Sigmoid colon (tissue), 7 donors: ENCODE results near the gene HOXB13. TPM values are rescaled to one million over a fixed set of nuclear protein-coding genes. Genes with fewer than 3 reads are reported as not detected.

ENCODE experiments used
- DNase-seq: peaks from one replicate; pipeline ENCODE4 v3.0.0-alpha.2; 2019
- H3K27ac ChIP-seq, 4 donors: fragments of 200-600 bp; sonication (generic); one replicate each; pipeline ENCODE4 v1.5.1; 2016 to 2019; ENCODE audit warnings: mild to moderate bottlenecking in 1 of 4
- H3K27me3 ChIP-seq, 3 donors: fragments of 200-600 bp; sonication (generic); one replicate each; pipeline ENCODE4 v1.5.1; 2019; ENCODE audit warnings: mild to moderate bottlenecking in 1 of 3
- H3K36me3 ChIP-seq, 4 donors: fragments of 200-600 bp; sonication (generic); one replicate each; pipeline ENCODE4 v1.5.1; 2016 to 2019
- H3K4me1 ChIP-seq, 4 donors: fragments of 200-600 bp; sonication (generic); one replicate each; pipeline ENCODE4 v1.5.1; 2017 to 2019
- H3K4me3 ChIP-seq, 4 donors: fragments of 200-600 bp; sonication (generic); one replicate each; pipeline ENCODE4 v1.5.1; 2017 to 2019; ENCODE audit warnings: mild to moderate bottlenecking in 2 of 4, moderate library complexity in 1 of 4
- H3K9me3 ChIP-seq, 4 donors: fragments of 200-600 bp in 3 of 4; sonication (generic) in 3 of 4; one replicate each; pipeline versions ENCODE4 v1.5.1 to v1.6.1; 2013 to 2019
- CTCF ChIP-seq, 4 experiments: fragments of 450-650 bp in 3 of 4; fragments of 200-600 bp in 1 of 4; IDR thresholded peaks; one replicate each; pipeline ENCODE4 v1.5.1; 2016 to 2019; ENCODE audit warnings: antibody characterized with exemption in 4 of 4, mild to moderate bottlenecking in 3 of 4, moderate library complexity in 2 of 4
- EP300 ChIP-seq, 4 donors: sonication (generic); formaldehyde crosslinking; IDR thresholded peaks; one replicate each; pipeline ENCODE4 v1.6.1; 2017; ENCODE audit warnings: antibody characterized with exemption in 4 of 4
- POLR2A ChIP-seq, 2 donors: fragments of 450-650 bp; IDR thresholded peaks; one replicate each; pipeline ENCODE4 v1.6.1; 2016; ENCODE audit warnings: antibody characterized with exemption in 2 of 2, mild to moderate bottlenecking in 2 of 2, moderate library complexity in 2 of 2
- POLR2AphosphoS5 ChIP-seq, 4 donors: sonication (generic); formaldehyde crosslinking; IDR thresholded peaks; one replicate each; pipeline ENCODE4 v1.6.1; 2017; ENCODE audit warnings: antibody characterized with exemption in 4 of 4
- WGBS, 2 donors: extraction: QIAGEN DNeasy Blood & Tissue Kit; methylation state at CpG; one replicate each; pipeline ENCODE4 v1.1.7; 2013; 5-methylcytosine and 5-hydroxymethylcytosine counted together
- intact Hi-C: fragments of 100-400 bp; cut with DNase I; formaldehyde crosslinking; loops from one replicate; pipeline ENCODE4 v1.15.1; 2023
- polyA plus RNA-seq, 3 donors: library from polyadenylated mRNA; stranded (reverse); fragments of 200-250 nt; gene quantifications; one replicate each; pipeline ENCODE4 v1.2.3, GENCODE V29; 2013
- total RNA-seq, 4 donors: library from RNA; depleted of rRNA; stranded (reverse); fragments of >200 nt; gene quantifications; one replicate each; pipeline ENCODE4 v1.1.0, GENCODE V29; 2016
- donor health status: healthy with polysubstance abuse.
- donor health status: Bipolar disorder and iron deficiency.
- donor health status: healthy.

The HOXB13 gene
- total and polyA plus RNA-seq, 7 donors, result 0.36 to 49.2 (median 1.5) TPM

- no peak for DNase-seq
- peaks cover 67 to 100% (median 96%) of the 10 kb centered on the region in 3 donors for H3K27me3 ChIP-seq
- intact Hi-C loops, result no loop called here
- no peaks in the 10 kb centered on the region for H3K36me3 ChIP-seq
- H3K4me3 ChIP-seq, result no peak overlapping the region
- peaks cover 0 to 26% (median 23%) of the 10 kb centered on the region in 4 donors for H3K4me1 ChIP-seq
- no peaks in the 10 kb centered on the region for H3K9me3 ChIP-seq
- no peak for TF ChIP-seq POLR2A (IDR thresholded peaks at IDR 0.05)
- no peak for TF ChIP-seq EP300 (IDR thresholded peaks at IDR 0.05)
- TF ChIP-seq POLR2AphosphoS5 (IDR thresholded peaks at IDR 0.05), result no peak
- no peak for TF ChIP-seq CTCF (IDR thresholded peaks at IDR 0.05)
- H3K27ac ChIP-seq, result no peak overlapping the region
Measured at GRCh38 chr17:48731355-48731754, 2.8 kb upstream of the HOXB13 start.

DNA sequence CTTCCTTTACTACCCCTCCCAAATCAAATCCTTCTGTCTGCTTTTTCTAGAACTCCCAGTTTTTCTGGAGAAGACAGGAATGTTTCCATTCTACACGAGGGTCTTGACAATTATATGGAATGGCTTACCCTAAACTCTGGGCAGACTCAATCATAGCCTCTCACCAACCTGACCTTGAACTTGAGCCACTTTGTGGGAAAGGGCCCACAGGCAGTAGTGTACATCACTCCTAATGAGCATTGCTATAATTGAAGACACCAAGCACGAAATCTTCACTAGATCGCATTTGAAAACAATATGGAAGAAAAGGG lies 1.6 kb upstream of the HOXB13 start:
- intact Hi-C loops, result no loop called here
- Histone ChIP-seq H3K4me1 (peaks cover 0 to 32% (median 26%) of the 10 kb centered on the region in 4 donors), H3K9me3 (no peaks in the 10 kb centered on the region), H3K27me3 (peaks cover 69 to 100% (median 96%) of the 10 kb centered on the region in 3 donors), H3K36me3 (no peaks in the 10 kb centered on the region), H3K27ac (no peak overlapping the region), H3K4me3 (no peak overlapping the region)
- no peak for DNase-seq
- 53 to 72% methylated on average over 3 of the region's 3 CpGs for WGBS, 2 donors
- TF ChIP-seq POLR2AphosphoS5 (IDR thresholded peaks at IDR 0.05), result no peak
- no peak for TF ChIP-seq POLR2A (IDR thresholded peaks at IDR 0.05)
- TF ChIP-seq CTCF (IDR thresholded peaks at IDR 0.05), result no peak
- TF ChIP-seq EP300 (IDR thresholded peaks at IDR 0.05), result no peak

DNA sequence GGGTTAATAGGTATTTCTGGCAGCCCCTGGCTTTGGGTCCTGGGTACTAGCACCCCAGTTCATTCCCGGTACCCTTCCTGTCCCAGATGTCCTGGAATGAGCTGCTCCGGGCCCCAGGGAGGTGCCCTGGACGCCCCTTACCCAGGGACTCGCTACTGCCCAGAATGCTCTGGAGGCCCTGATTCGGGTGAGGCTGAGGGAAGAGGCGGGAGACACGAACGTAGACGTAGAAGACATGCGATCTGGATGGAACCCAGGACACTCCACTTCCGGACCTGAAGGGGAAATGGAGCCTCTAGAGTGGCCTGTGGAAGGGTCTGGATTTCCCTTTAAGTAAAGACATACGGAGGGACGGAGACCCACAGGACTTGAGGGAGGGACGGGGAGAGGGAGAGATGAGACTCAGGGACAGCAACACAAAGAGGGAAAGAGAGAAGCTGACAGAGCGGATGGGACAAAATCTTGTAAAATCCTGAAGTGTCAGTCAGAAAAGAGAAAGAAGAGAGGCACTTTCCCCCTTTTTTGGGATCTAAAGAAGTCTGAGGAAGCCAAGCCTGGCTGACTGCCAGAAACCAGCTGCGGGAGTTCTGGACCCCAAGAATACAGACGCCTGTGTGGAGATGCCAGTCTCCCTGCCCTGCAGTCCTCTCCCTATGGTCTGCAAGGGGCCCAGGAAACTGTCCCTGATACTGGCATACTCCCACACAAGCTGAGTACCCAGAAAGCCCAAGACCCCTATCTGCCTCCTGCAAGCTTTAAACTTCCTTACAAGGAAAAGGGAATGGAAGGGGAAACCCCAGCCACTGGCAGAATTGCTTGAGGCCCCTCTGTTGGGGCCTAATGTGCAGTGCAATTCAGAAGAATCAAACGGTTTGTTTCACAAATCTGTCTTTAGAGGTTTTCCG lies 1.0 kb upstream of the HOXB13 start:
- WGBS, 2 donors, result 10 to 14% methylated on average over 19 of the region's 19 CpGs

GRCh38 chr17:48727415-48728175 lies 955 bp downstream of the HOXB13 start:
- intact Hi-C loops, result loop anchor here (5.0 kb wide), 2 partner anchors 105 to 265 kb away; no protein-coding TSS in a partner anchor
- H3K36me3 ChIP-seq, result no peaks in the 10 kb centered on the region
- TF ChIP-seq POLR2A (IDR thresholded peaks at IDR 0.05) (no peak), CTCF (IDR thresholded peaks at IDR 0.05) (no peak)

More for the DNA sequence above, 1.0 kb upstream of the HOXB13 start:
- peak overlapping the region in 2 of 4 donors; percentile 40 to 59 for H3K27ac ChIP-seq
- H3K4me3 ChIP-seq, result peak overlapping the region in 3 of 4 donors; percentile 24 to 30 (median 26)
- no peak for TF ChIP-seq POLR2A (IDR thresholded peaks at IDR 0.05)
- no peak for TF ChIP-seq EP300 (IDR thresholded peaks at IDR 0.05)
- no peak for TF ChIP-seq CTCF (IDR thresholded peaks at IDR 0.05)
- TF ChIP-seq POLR2AphosphoS5 (IDR thresholded peaks at IDR 0.05), result no peak
- no peaks in the 10 kb centered on the region for H3K36me3 ChIP-seq
- intact Hi-C loops, result loop anchor here (5.0 kb wide), 2 partner anchors 107 to 263 kb away; no protein-coding TSS in a partner anchor
- peaks cover 71 to 100% (median 96%) of the 10 kb centered on the region in 3 donors for H3K27me3 ChIP-seq
- peak; percentile 56 for DNase-seq
- peaks cover 0 to 38% (median 33%) of the 10 kb centered on the region in 4 donors for H3K4me1 ChIP-seq
- no peaks in the 10 kb centered on the region for H3K9me3 ChIP-seq

More at GRCh38 chr17:48727415-48728175, 955 bp downstream of the HOXB13 start:
- H3K27me3 ChIP-seq, result peaks cover 68 to 100% (median 97%) of the 10 kb centered on the region in 3 donors
- H3K4me1 ChIP-seq, result peaks cover 0 to 47% (median 42%) of the 10 kb centered on the region in 4 donors
- H3K27ac ChIP-seq, result peak overlapping the region in 1 of 4 donors; percentile 58
- DNase-seq, result peak; percentile 0
- H3K9me3 ChIP-seq, result no peaks in the 10 kb centered on the region
- 27 to 28% methylated on average over 9 of the region's 9 CpGs for WGBS, 2 donors
- peak overlapping the region in 2 of 4 donors; percentile 24 to 30 for H3K4me3 ChIP-seq
